Activated effector memory CD4-positive, alpha-beta T cell treated with anti-CD3 and anti-CD28 coated beads, Interleukin-2, amount 50 U/mL, for 16 hours (primary cell): ENCODE data around the gene NDUFA11.
"Not testable (repeated sequence)": the region's sequence is repeated elsewhere in the genome, so short reads cannot be mapped to it uniquely, and the experiment has no call there.

Experiments used
- DNase-seq: peaks from one replicate; pipeline ENCODE4 v3.0.0-alpha.2; 2020

The NDUFA11 gene

GRCh38 chr19:5851302-5851701 is 52.3 kb downstream of the NDUFA11 start, which contains the start of gene FUT3:
FUT3 (minus strand) TSS chr19:5851449.
- DNase-seq, result no peak

- DNase-seq, result no peak
These were observed 52.8 kb downstream of the NDUFA11 start for GRCh38 chr19:5850743-5851293.

DNA sequence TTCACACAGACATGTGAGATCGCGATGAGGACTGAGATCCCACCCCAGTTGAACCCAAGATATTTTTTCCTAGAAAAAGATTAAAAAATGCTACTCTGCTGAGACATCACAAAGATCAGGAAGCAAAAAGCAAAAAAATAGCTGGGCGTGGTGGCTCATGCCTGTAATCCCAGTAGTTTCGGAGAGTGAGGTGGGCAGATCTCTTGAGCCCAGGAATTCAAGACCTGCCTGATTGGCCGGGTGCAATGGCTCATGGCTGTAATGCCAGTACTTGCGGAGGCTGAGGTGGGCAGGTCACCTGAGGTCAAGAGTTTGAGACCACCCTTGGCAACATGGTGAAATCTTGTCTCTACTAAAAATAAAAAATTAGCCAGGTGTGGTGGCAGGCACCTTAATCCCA is 53.4 kb downstream of the NDUFA11 start:
- DNase-seq, result no peak

- not testable (repeated sequence) for DNase-seq
These were observed 55.0 kb downstream of the NDUFA11 start for GRCh38 chr19:5848621-5849020.

DNA sequence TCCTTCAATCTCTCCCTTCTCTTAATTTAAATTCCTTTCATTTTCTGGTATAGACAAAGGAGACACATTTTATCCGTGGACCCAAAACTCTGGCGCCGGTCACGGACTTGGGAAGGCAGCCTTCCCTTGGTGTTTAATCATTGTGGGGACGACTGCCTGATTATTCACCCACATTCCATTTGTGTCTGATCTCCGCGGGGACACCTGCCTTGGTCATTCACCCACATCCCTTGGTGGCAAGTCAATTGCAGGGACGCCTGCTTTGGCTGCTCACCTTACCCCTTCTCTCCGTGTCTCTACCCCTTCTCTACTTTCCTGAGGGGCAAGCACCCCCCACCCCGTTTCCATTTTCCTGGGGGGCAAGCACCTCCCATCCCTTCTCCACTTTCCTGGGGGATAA is 55.7 kb downstream of the NDUFA11 start:
- not testable (repeated sequence) for DNase-seq
